ENCODE measurements around the gene EHBP1L1.
"Not testable (repeated sequence)": the region's sequence is repeated elsewhere in the genome, so short reads cannot be mapped to it uniquely, and the experiment has no call there.

Gene EHBP1L1

DNA sequence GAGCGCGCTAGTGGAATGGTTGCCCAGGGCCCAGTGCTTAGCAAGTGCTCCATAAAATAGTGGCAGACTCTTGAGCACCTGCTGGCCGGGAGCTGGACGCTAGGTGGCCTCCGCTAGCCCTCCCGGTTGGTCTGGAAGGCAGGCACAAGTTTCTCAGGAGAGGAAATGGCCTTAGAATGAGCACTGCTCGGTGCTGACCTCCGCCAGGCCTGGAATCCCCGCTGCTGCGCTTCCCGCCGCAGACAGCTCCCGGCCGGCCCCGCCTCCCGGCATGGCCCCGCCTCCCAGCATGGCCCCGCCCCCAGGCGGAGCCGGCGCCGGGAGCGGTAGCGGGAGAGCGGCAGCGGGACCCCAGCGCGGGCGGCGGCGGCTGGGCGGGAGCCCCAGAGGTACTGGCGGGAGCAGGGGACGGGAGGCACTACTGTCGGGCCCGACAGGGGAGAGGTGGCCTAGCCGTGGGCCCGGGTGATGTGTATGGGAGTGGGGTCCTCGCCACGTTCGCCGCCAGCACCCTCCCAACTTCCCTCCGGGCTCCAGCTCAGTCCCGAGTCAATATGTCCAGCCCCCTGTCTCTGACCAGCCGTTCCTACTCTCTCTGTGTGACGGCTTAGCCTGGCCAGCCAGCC lies 62.1 kb downstream of the EHBP1L1 start, which contains the start of gene SIPA1 (continued):
- no peak for TF ChIP-seq ZNF221 (tag by site-specific recombination; IDR thresholded peaks at IDR 0.05; ENCODE audit: borderline replicate concordance)
- no peak for TF ChIP-seq ZNF416 (tag by site-specific recombination; IDR thresholded peaks at IDR 0.05)
- TF ChIP-seq, protein P1, sequence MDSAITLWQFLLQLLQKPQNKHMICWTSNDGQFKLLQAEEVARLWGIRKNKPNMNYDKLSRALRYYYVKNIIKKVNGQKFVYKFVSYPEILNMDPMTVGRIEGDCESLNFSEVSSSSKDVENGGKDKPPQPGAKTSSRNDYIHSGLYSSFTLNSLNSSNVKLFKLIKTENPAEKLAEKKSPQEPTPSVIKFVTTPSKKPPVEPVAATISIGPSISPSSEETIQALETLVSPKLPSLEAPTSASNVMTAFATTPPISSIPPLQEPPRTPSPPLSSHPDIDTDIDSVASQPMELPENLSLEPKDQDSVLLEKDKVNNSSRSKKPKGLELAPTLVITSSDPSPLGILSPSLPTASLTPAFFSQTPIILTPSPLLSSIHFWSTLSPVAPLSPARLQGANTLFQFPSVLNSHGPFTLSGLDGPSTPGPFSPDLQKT (IDR thresholded peaks at IDR 0.05; ENCODE audit: borderline replicate concordance, low read depth, low read length) = no peak
- no peak for TF ChIP-seq WT1 (tag by site-specific recombination; IDR thresholded peaks at IDR 0.05)
- no peak for TF ChIP-seq HOXA7 (CRISPR knock-in tag; IDR thresholded peaks at IDR 0.05; ENCODE audit: borderline replicate concordance)
- TF ChIP-seq, protein P2, sequence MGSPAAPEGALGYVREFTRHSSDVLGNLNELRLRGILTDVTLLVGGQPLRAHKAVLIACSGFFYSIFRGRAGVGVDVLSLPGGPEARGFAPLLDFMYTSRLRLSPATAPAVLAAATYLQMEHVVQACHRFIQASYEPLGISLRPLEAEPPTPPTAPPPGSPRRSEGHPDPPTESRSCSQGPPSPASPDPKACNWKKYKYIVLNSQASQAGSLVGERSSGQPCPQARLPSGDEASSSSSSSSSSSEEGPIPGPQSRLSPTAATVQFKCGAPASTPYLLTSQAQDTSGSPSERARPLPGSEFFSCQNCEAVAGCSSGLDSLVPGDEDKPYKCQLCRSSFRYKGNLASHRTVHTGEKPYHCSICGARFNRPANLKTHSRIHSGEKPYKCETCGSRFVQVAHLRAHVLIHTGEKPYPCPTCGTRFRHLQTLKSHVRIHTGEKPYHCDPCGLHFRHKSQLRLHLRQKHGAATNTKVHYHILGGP (tag by site-specific recombination; IDR thresholded peaks at IDR 0.05) = no peak
- TF ChIP-seq ZBTB7A (tag by site-specific recombination; IDR thresholded peaks at IDR 0.05; ENCODE audit: low read depth) = 0 out of 2 replicates have a peak, but pooled peaks have one; percentile 30
- 0 out of 2 replicates have a peak, but pooled peaks have one; percentile 3 for TF ChIP-seq ZFHX2 (tag by site-specific recombination; conservative IDR thresholded peaks at IDR 0.05)
- TF ChIP-seq SP2 (tag by site-specific recombination; IDR thresholded peaks at IDR 0.05) = peak; percentile 17; the same call in 1 of the 2 replicates
- TF ChIP-seq ZNF624 (tag by site-specific recombination; IDR thresholded peaks at IDR 0.05) = no peak
- TF ChIP-seq ZNF629 (tag by site-specific recombination; IDR thresholded peaks at IDR 0.05) = no peak
- TF ChIP-seq, protein P3, sequence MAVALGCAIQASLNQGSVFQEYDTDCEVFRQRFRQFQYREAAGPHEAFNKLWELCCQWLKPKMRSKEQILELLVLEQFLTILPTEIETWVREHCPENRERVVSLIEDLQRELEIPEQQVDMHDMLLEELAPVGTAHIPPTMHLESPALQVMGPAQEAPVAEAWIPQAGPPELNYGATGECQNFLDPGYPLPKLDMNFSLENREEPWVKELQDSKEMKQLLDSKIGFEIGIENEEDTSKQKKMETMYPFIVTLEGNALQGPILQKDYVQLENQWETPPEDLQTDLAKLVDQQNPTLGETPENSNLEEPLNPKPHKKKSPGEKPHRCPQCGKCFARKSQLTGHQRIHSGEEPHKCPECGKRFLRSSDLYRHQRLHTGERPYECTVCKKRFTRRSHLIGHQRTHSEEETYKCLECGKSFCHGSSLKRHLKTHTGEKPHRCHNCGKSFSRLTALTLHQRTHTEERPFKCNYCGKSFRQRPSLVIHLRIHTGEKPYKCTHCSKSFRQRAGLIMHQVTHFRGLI (tag by site-specific recombination; IDR thresholded peaks at IDR 0.05) = no peak
- TF ChIP-seq GLI4 (tag by site-specific recombination; IDR thresholded peaks at IDR 0.05) = no peak
- TF ChIP-seq KLF8 (tag by site-specific recombination; IDR thresholded peaks at IDR 0.05) = peak; percentile 48; the same call in 1 of the 2 replicates
- 0 out of 2 replicates have a peak, but pooled peaks have one; percentile 56 for TF ChIP-seq HOXC10 (CRISPR knock-in tag; IDR thresholded peaks at IDR 0.05)
- TF ChIP-seq ZNF658 (tag by site-specific recombination; IDR thresholded peaks at IDR 0.05) = no peak
- no peak for TF ChIP-seq TRIM28 (IDR thresholded peaks at IDR 0.05; ENCODE audit: borderline replicate concordance, low read length)
- no peak for TF ChIP-seq ZNF324 (tag by site-specific recombination; IDR thresholded peaks at IDR 0.05)
- no peak for TF ChIP-seq SCRT2 (tag by site-specific recombination; IDR thresholded peaks at IDR 0.05)
- TF ChIP-seq, protein P4, sequence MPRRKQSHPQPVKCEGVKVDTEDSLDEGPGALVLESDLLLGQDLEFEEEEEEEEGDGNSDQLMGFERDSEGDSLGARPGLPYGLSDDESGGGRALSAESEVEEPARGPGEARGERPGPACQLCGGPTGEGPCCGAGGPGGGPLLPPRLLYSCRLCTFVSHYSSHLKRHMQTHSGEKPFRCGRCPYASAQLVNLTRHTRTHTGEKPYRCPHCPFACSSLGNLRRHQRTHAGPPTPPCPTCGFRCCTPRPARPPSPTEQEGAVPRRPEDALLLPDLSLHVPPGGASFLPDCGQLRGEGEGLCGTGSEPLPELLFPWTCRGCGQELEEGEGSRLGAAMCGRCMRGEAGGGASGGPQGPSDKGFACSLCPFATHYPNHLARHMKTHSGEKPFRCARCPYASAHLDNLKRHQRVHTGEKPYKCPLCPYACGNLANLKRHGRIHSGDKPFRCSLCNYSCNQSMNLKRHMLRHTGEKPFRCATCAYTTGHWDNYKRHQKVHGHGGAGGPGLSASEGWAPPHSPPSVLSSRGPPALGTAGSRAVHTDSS (tag by site-specific recombination; IDR thresholded peaks at IDR 0.05) = 0 out of 2 replicates have a peak, but pooled peaks have one; percentile 19
- TF ChIP-seq ZNF596 (tag by site-specific recombination; IDR thresholded peaks at IDR 0.05) = no peak
- TF ChIP-seq ZNF792 (tag by site-specific recombination; IDR thresholded peaks at IDR 0.05) = no peak
- TF ChIP-seq, protein P5, sequence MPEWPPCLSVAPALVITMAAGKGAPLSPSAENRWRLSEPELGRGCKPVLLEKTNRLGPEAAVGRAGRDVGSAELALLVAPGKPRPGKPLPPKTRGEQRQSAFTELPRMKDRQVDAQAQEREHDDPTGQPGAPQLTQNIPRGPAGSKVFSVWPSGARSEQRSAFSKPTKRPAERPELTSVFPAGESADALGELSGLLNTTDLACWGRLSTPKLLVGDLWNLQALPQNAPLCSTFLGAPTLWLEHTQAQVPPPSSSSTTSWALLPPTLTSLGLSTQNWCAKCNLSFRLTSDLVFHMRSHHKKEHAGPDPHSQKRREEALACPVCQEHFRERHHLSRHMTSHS (tag by site-specific recombination; IDR thresholded peaks at IDR 0.05) = no peak
- TF ChIP-seq ZNF660 (tag by site-specific recombination; IDR thresholded peaks at IDR 0.05) = 0 out of 2 replicates have a peak, but pooled peaks have one; percentile 41
- no peak for TF ChIP-seq ZNF701 (tag by site-specific recombination; IDR thresholded peaks at IDR 0.05)

DNA sequence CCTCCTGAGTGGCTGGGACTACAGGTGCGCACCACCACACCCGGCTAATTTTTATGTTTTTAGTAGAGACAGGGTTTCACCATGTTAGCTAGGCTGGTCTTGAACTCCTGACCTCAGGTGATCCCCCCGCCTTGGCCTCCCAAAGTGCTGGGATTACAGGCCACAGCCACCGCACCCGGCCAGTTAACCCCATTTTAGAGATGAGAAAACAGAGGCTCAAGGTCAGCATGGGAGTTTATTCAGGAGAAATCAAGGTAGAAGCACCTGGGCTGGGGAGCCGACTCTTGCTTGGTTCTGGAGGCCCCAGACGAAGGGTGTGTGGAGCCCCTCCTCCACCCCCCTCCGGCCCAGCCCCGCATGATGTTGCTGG lies 63.4 kb downstream of the EHBP1L1 start:
- not testable (repeated sequence) for H3K4me1 ChIP-seq (ENCODE audit: control insufficient read depth, insufficient read depth, low read length); H3K4me3 ChIP-seq (ENCODE audit: low read depth, low read length); H3K27ac ChIP-seq (ENCODE audit: extremely low read depth, low read depth, low read length); H3K9me3 ChIP-seq (ENCODE audit: control insufficient read depth, insufficient read depth, low read depth, low read length)
- ChIA-PET POLR2A (interaction anchor here (1.2 to 4.4 kb wide), 5 partner anchors 12 to 73 kb away, joined by 3 to 50 read pairs (median 19); partner anchors contain the start of genes KAT5, PCNX3 and RELA), CTCF (interaction anchor here (0.6 to 0.9 kb wide), 3 partner anchors 87 to 336 kb away, joined by 3 read pairs; no protein-coding TSS in a partner anchor)
- H3K36me3 ChIP-seq (ENCODE audit: control insufficient read depth in 2 of 2, insufficient read depth in 1 of 2, low read length in 2 of 2) = peaks cover 0 to 53% of the 10 kb centered on the region in 2 experiments; a peak in 1 of 3 replicates
